ENCODE results near the gene GTF2I.
"Not testable (repeated sequence)": the region's sequence is repeated elsewhere in the genome, so short reads cannot be mapped to it uniquely, and the experiment has no call there.

GTF2I gene

GRCh38 chr7:74658178-74659004 lies 873 bp downstream of the GTF2I start:
- in situ Hi-C loops (cut with HindIII; ENCODE audit: low sequenced_read_pairs), result no loop called here
- DNase-seq (ENCODE audit: low read depth, low spot score), result peak; percentile 92
- TF ChIP-seq, protein P1, sequence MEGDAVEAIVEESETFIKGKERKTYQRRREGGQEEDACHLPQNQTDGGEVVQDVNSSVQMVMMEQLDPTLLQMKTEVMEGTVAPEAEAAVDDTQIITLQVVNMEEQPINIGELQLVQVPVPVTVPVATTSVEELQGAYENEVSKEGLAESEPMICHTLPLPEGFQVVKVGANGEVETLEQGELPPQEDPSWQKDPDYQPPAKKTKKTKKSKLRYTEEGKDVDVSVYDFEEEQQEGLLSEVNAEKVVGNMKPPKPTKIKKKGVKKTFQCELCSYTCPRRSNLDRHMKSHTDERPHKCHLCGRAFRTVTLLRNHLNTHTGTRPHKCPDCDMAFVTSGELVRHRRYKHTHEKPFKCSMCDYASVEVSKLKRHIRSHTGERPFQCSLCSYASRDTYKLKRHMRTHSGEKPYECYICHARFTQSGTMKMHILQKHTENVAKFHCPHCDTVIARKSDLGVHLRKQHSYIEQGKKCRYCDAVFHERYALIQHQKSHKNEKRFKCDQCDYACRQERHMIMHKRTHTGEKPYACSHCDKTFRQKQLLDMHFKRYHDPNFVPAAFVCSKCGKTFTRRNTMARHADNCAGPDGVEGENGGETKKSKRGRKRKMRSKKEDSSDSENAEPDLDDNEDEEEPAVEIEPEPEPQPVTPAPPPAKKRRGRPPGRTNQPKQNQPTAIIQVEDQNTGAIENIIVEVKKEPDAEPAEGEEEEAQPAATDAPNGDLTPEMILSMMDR (IDR thresholded peaks at IDR 0.05; ENCODE audit: low read depth, low read length), result no peak
- peak overlapping the region; percentile 66 for H3K4me3 ChIP-seq (ENCODE audit: low read depth, low read length)

DNA sequence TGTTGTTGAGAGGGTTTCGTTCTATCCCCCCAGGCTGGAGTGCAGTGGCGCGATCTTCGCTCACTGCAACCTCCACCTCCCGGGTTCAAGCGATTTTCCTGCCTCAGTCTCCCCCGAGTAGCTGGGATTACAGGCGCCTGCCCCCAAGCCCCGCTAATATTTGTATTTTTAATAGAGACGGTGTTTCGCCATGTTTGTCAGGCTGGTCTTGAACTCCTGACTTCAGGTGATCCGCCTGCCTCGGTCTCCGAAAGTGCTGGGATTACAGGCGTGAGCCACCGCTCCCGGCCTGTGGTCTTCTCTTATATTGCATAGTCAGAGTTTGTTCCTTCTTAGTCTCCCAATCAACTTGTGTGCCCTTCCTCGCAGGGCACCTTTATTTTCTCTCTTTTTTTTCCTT lies 2.7 kb downstream of the GTF2I start:
- in situ Hi-C loops (cut with HindIII; ENCODE audit: low sequenced_read_pairs); DNase-seq (ENCODE audit: low read depth, low spot score): not testable (repeated sequence)
- peak overlapping the region; percentile 14 for H3K4me3 ChIP-seq (ENCODE audit: low read depth, low read length)

GRCh38 chr7:74661836-74662794 lies 4.6 kb downstream of the GTF2I start:
- DNase-seq (ENCODE audit: low read depth, low spot score); in situ Hi-C loops (cut with HindIII; ENCODE audit: low sequenced_read_pairs): not testable (repeated sequence)

GRCh38 chr7:74665296-74665938 lies 7.9 kb downstream of the GTF2I start:
- in situ Hi-C loops (cut with HindIII; ENCODE audit: low sequenced_read_pairs), result no loop called here
- TF ChIP-seq, protein P1 (IDR thresholded peaks at IDR 0.05; ENCODE audit: low read depth, low read length), result no peak
- H3K4me3 ChIP-seq (ENCODE audit: low read depth, low read length), result no peak overlapping the region
- DNase-seq (ENCODE audit: low read depth, low spot score), result no peak

More at GRCh38 chr7:74661836-74662794, 4.6 kb downstream of the GTF2I start:
- H3K4me3 ChIP-seq (ENCODE audit: low read depth, low read length), result not testable (repeated sequence)

GRCh38 chr7:74667013-74667412 lies 9.5 kb downstream of the GTF2I start:
- in situ Hi-C loops (cut with HindIII; ENCODE audit: low sequenced_read_pairs); H3K4me3 ChIP-seq (ENCODE audit: low read depth, low read length); DNase-seq (ENCODE audit: low read depth, low spot score): not testable (repeated sequence)

GRCh38 chr7:74667520-74667919 lies 10.0 kb downstream of the GTF2I start:
- H3K4me3 ChIP-seq (ENCODE audit: low read depth, low read length); in situ Hi-C loops (cut with HindIII; ENCODE audit: low sequenced_read_pairs); DNase-seq (ENCODE audit: low read depth, low spot score): not testable (repeated sequence)

DNA sequence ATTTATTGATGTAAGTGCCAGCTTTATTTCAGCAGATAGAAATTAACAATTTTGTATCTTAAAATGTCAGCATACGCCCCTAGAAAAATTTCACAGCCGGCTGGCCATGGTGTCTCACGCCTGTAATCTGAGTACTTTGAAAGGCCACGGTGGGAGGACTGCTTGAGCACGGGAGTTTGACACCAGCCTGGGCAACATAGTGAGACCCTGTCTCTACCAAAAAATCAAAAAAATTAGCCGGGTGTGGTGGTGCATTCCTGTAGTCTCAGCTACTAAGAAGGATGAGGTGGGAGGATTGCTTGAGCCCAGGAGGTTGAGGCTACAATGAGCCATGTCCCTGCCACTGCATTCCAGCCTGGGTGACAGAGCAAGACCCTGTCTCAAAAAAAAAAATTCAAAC lies 14.1 kb downstream of the GTF2I start:
- DNase-seq (ENCODE audit: low read depth, low spot score), result no peak
- no peak overlapping the region for H3K4me3 ChIP-seq (ENCODE audit: low read depth, low read length)
- in situ Hi-C loops (cut with HindIII; ENCODE audit: low sequenced_read_pairs), result no loop called here
- TF ChIP-seq, protein P1 (IDR thresholded peaks at IDR 0.05; ENCODE audit: low read depth, low read length), result no peak

GRCh38 chr7:74672343-74672915 lies 14.9 kb downstream of the GTF2I start:
- in situ Hi-C loops (cut with HindIII; ENCODE audit: low sequenced_read_pairs), result no loop called here
- H3K4me3 ChIP-seq (ENCODE audit: low read depth, low read length), result no peak overlapping the region
- DNase-seq (ENCODE audit: low read depth, low spot score), result no peak
- TF ChIP-seq, protein P1 (IDR thresholded peaks at IDR 0.05; ENCODE audit: low read depth, low read length), result no peak
